Right lobe of liver (tissue), 4 donors: ENCODE data around the gene TPPP.

ENCODE experiments used
- POLR2A ChIP-seq: fragments of 450-650 bp; IDR thresholded peaks from one replicate; pipeline ENCODE4 v1.6.1; 2017; ENCODE audit warnings: antibody characterized with exemption, mild to moderate bottlenecking
- TF ChIP-seq, protein P1 (sequence below), 4 donors: fragments of 200-600 bp in 3 of 4; fragments of 450-650 bp in 1 of 4; IDR thresholded peaks; one replicate each; pipeline versions ENCODE4 v1.5.1 to v1.8.0; 2016 to 2022; ENCODE audit warnings: antibody characterized with exemption in 4 of 4, mild to moderate bottlenecking in 2 of 4
- donor health status: DM: no; HTN: no; CAD: no.
- donor health status: DM: no; HTN: no; CAD: no.
- donor health status: DM: no; HTN: yes; CAD: no.

DNA sequence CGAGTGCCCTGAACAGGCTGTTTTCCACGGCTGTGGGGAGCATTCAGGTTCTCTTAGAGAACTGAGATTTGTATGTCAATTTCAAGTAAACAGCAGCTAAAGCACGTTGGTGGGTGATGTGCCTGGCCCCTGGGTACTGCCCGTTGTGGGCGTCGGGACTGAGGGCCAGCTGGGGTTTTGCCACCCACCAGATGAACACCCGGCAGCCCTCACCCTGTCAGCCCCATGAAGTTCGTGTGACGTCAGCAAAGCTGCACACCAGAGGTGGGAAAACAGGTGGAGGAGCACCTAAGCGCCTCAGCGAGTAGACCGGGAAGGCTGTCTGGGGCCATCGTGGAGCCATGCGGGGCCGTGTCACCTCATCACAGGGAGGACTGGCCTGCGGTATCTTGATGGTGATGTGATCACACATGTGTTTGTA lies 71.8 kb downstream of the TPPP start:
- TF ChIP-seq, protein P1, sequence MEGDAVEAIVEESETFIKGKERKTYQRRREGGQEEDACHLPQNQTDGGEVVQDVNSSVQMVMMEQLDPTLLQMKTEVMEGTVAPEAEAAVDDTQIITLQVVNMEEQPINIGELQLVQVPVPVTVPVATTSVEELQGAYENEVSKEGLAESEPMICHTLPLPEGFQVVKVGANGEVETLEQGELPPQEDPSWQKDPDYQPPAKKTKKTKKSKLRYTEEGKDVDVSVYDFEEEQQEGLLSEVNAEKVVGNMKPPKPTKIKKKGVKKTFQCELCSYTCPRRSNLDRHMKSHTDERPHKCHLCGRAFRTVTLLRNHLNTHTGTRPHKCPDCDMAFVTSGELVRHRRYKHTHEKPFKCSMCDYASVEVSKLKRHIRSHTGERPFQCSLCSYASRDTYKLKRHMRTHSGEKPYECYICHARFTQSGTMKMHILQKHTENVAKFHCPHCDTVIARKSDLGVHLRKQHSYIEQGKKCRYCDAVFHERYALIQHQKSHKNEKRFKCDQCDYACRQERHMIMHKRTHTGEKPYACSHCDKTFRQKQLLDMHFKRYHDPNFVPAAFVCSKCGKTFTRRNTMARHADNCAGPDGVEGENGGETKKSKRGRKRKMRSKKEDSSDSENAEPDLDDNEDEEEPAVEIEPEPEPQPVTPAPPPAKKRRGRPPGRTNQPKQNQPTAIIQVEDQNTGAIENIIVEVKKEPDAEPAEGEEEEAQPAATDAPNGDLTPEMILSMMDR (IDR thresholded peaks at IDR 0.05): no peak
- no peak for TF ChIP-seq POLR2A
